Suppressor macrophage (primary cell): ENCODE results near the gene PHC3.
"Not testable (repeated sequence)": the region's sequence is repeated elsewhere in the genome, so short reads cannot be mapped to it uniquely, and the experiment has no call there.

Experiments used
- DNase-seq, 4 experiments: peaks; one replicate each; pipeline ENCODE4 v3.0.0-alpha.2; 2020 to 2022
- total RNA-seq, 17 experiments: gene quantifications; one replicate each; lab custom pipeline; 2026; ENCODE audit warnings: mixed read lengths in 6 of 17, inconsistent platforms in 3 of 17; lab: John Stamatoyannopoulos, UW

The PHC3 gene, protein sequence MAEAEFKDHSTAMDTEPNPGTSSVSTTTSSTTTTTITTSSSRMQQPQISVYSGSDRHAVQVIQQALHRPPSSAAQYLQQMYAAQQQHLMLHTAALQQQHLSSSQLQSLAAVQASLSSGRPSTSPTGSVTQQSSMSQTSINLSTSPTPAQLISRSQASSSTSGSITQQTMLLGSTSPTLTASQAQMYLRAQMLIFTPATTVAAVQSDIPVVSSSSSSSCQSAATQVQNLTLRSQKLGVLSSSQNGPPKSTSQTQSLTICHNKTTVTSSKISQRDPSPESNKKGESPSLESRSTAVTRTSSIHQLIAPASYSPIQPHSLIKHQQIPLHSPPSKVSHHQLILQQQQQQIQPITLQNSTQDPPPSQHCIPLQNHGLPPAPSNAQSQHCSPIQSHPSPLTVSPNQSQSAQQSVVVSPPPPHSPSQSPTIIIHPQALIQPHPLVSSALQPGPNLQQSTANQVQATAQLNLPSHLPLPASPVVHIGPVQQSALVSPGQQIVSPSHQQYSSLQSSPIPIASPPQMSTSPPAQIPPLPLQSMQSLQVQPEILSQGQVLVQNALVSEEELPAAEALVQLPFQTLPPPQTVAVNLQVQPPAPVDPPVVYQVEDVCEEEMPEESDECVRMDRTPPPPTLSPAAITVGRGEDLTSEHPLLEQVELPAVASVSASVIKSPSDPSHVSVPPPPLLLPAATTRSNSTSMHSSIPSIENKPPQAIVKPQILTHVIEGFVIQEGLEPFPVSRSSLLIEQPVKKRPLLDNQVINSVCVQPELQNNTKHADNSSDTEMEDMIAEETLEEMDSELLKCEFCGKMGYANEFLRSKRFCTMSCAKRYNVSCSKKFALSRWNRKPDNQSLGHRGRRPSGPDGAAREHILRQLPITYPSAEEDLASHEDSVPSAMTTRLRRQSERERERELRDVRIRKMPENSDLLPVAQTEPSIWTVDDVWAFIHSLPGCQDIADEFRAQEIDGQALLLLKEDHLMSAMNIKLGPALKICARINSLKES
- 43.5 to 125 (median 63.0) reads per million in 17 experiments for total RNA-seq

- DNase-seq = peak; percentile 95 to 98 (median 96)
These were observed at the start of gene PHC3 for GRCh38 chr3:170180908-170181885. Gene PHC3 (minus strand): TSS chr3:170181733. CDS start chr3:170181715, 18 bp downstream.

- DNase-seq = no peak
These were observed 46.7 kb upstream of the PHC3 start for GRCh38 chr3:170228093-170228766.

DNA sequence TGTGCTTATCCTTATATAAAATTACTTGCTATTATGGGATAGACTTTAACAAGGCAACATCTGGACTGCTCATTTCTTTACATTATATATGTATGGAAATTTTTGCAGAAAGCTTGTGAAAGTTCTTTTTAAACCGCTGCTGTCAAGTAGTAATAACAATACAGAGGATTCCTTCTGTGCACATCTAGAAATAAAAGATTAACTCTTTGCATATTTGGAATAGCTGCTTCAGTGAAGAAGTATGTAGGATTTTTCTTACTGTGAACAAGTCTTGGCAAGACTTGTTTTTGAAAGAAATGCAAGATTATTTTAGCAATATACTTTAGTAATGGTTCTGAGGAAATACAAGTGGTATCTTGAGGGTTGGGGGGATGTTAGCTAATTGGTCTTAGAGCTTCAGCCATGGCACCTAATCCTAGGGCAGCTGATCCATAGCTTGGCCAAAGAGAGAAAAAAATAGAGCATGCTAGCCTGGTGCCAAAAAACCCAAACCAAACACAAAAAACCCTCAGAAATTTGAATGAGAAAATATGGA is 45.0 kb upstream of the PHC3 start:
- DNase-seq = no peak

DNA sequence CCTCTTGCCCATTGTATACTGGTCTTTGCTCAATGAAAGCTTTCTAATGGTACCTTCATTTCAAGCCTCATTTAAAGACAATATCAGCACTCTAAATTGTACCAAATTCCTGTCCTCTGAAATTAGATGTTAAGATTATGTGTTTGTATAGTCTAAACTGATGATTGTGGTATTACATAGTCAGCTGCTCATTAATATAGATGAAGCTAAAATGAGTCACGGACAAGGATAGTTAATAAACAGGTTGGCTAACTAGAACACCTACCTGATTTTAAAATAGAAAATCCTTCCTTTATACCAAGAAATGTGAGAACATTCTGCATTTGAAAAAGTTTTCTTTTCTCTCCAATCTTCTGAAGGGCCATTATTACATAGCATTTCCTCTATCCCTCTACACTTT is 43.6 kb upstream of the PHC3 start:
- no peak for DNase-seq

DNA sequence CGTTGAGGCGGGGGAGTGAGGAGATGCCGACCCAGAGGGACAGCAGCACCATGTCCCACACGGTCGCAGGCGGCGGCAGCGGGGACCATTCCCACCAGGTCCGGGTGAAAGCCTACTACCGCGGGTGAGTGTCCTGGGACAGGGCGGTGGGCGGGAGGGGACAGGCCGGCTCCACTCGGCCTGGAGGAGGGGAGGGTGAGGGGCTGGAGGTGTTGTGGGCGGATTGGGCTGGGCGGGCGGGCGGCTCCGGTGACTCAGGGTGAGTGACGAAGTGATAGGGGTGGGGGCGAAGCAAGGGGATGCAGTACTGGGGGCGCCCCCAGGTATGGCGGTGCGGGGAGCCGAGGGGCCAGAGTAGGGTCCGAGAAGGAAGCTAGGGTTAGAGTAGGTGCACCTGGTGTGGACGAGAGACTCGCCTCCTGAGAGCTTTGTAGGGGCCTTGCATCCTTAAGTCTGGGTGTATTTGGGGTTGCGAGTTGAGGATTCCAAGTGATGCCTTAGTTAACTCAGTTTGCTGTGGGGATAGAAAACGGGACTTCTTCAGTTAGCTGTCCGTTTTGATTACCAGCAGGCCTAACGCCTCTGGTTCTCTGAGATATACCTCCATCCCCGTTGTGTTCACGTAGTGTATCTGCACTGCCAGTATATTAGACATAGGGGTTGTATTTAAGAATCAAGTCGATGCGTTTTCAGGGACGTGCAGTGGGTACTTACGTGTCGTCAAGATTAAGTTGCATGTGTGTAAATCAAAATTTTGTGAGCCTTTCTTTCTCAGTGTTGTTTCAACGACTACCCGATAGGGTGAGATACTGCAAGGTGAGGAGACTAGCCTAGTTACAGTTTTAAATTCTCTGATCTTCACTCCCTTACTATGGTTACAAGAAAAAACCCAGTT is 41.4 kb upstream of the PHC3 start:
- peak in 3 of 4 experiments; percentile 12 to 27 (median 24) for DNase-seq

DNA sequence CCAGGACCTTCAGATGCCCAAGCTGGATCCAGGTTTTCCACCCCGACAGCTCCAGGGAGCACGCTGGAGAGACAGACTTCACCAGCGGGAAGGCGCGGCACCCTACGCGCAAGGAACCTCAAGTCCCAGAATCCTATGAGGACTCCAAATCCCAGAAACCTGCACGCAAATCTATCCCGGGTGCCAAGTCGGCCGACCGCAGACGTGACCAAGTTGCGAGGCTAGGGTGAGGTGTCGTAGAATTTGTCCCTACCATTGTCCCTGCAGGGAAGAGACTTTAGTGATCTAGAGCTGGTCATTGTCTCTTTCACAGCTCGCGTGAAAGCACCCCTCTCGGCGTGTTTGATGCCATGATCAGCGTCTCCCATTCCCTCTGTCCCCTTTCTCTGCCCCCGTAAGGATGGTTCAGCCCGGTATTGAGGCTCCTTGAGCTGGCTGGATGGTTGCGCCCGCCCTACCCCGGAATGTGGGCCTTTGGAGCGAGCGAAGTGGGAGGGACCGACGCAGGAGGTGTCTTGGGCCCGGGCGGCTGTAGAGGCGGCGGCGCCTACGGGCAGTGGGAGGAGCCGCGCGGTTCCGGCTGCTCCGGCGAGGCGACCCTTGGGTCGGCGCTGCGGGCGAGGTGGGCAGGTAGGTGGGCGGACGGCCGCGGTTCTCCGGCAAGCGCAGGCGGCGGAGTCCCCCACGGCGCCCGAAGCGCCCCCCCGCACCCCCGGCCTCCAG is 40.6 kb upstream of the PHC3 start, which contains the start of gene PRKCI:
Gene PRKCI (plus strand): TSS at position 501 of the 723 bp plus-strand sequence. CDS start 246 bp downstream, outside the sequence.
- peak; percentile 96 to 98 (median 98) for DNase-seq

DNA sequence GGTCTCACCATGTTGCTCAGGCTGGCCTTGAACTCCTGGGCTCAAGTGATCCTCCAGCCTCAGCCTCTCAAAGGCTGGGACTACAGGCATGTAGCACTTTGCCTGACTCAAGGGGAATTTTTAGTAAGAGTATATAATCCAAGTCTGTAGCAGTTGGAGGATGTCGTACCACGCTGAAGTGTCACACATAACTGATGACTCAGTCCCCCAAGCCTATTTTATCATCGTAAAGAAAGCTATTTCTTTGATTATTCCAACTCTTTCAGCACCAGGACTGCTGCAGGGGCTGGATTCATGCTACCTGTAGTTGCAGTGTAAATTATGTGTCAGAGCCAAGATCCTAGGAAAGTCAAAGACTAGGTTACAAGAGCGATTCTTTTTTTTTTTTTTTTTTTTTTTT is 39.3 kb upstream of the PHC3 start:
- no peak for DNase-seq

GRCh38 chr3:170219850-170220249 is 38.3 kb upstream of the PHC3 start:
- DNase-seq = no peak

DNA sequence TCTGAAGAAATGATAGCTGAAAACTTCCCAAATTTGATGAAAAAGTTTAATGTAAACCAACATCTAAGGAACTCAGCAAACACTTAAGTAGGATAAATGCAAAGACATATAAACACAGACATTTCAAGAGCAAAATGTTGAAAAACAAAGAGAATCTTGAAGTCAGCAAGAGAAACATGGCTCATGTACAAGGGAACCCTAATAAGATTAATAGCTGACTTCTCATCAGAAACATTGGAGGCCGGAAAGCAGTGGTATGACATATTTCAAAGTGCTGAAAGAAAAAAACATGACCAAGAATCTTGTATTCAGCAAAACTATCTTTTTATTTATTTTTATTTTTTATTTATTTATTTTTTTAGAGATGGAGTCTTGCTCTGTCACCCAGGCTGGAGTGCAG is 30.1 kb upstream of the PHC3 start:
- no peak for DNase-seq

DNA sequence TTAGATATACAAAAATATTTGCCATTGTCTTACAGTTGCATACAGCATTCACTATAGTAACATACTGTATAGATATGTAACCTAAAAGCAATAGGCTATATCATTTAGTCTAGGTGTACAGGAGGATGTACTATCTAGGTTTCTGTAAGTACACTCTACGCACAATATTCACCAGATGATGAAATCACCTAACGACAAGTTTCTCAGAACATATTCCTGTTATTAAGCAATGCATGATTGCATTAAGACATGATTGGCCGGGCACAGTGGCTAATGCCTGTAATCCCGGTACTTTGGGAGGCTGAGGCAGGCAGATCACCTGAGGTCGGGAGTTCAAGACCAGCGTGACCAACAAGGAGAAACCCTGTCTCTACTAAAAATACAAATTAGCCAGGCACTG is 26.2 kb upstream of the PHC3 start:
- no peak for DNase-seq

DNA sequence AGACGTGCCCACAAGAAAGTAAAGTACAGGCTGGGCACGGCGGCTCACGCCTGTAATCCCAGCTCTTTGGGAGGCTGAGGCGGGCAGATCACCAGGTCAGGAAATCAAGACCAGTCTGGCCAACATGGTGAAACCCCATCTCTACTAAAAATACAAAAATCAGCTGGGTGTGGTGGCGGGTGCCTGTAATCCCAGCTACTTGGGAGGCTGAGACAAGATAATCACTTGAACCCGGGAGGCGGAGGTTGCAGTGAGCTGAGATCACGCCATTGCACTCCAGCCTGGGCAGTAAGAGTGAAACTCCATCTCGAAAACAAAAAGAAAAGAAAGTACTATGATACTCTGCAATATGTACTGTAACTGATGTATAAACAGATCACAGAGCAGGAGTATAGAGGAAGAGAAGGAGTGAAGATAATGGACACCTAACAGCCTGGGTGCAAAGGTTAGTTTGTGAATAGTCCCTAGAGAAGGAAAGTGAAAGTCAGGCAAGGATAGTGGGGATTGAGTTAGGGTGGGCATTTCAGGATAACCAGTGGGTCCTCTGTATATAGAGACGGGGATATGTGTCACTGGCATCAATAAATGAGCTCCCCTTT is 24.7 kb upstream of the PHC3 start:
- DNase-seq = not testable (repeated sequence)

DNA sequence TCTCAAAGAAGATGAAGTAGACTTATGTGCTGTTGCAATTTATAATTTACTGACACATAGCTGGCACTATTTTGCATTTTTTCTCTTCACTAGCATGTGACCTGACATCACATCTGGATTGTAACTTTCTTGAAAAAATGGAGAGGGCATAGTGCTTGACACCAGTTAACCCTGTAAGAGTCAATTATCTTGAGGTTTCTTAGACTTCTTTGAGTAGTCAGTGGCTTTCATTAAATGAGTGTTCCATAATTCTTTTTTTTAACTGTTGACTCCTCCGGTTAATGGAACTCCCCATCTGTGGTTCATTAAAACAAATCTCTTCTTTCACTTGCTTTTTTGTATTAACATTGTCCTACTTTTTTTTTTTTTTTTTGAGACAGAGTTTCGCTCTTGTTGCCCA is 23.8 kb upstream of the PHC3 start:
- peak in 1 of 4 experiments; percentile 13 for DNase-seq

GRCh38 chr3:170204509-170204908 is 23.0 kb upstream of the PHC3 start:
- no peak for DNase-seq

GRCh38 chr3:170204023-170204472 is 22.5 kb upstream of the PHC3 start:
- DNase-seq = no peak

GRCh38 chr3:170203457-170203856 is 21.9 kb upstream of the PHC3 start:
- DNase-seq = no peak

DNA sequence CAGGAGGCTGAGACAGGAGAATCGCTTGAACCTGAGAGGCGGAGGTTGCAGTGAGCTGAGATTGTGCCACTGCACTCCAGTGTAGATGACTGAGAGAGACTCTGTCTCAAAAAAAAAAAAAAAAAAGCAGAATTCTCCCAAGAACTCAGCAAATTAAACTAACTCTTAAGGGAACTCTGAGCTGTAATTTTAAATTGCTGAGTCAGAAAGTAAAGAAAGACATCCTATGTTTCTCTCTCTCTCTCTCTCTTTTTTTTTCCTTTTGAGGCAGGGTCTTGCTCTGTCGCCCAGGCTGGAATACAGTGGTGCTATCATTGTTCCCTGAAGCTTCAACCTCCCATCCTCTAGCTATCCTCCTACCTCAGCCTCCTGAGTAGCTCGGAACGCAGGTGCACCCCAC is 20.0 kb upstream of the PHC3 start:
- no peak for DNase-seq

- DNase-seq = no peak
These were observed 19.5 kb upstream of the PHC3 start for GRCh38 chr3:170200987-170201386.

- no peak for DNase-seq
These were observed 15.3 kb upstream of the PHC3 start for GRCh38 chr3:170196833-170197232.

GRCh38 chr3:170195759-170196158 is 14.2 kb upstream of the PHC3 start:
- not testable (repeated sequence) for DNase-seq
